Uterus (tissue), 2 donors: ENCODE measurements around the gene SFXN1.

ENCODE experiments used
- POLR2A ChIP-seq, 2 donors: fragments of 450-650 bp; IDR thresholded peaks; one replicate each; pipeline ENCODE4 v1.6.1; 2016; ENCODE audit warnings: antibody characterized with exemption in 2 of 2, mild to moderate bottlenecking in 1 of 2, moderate library complexity in 1 of 2
- TF ChIP-seq, protein P1 (sequence below), 4 experiments: fragments of 200-600 bp in 2 of 4; fragments of 450-650 bp in 2 of 4; sonication (generic) in 2 of 4; IDR thresholded peaks; one replicate each; pipeline ENCODE4 v1.5.1; 2016 to 2019; ENCODE audit warnings: antibody characterized with exemption in 4 of 4, mild to moderate bottlenecking in 2 of 4, moderate library complexity in 1 of 4

DNA sequence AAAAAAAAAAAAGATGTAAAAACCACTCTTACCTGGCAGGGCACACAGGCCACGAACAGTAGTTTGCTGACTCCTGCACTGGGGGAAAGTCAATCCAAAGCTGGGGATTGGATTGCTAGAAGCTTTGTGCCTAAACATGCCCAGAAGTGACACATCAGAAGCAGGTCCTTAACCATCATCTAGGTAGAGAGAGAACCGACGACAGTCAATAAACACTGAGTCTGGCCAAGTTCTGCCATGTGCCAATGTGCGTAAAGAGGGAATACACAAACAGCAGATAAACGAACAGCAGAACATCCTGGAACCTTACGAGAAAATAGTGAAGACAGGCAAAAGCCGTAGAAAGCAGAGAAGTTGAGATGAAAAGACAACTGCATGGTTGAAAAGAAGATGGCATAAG is 14.9 kb downstream of the SFXN1 start:
- TF ChIP-seq, protein P1, sequence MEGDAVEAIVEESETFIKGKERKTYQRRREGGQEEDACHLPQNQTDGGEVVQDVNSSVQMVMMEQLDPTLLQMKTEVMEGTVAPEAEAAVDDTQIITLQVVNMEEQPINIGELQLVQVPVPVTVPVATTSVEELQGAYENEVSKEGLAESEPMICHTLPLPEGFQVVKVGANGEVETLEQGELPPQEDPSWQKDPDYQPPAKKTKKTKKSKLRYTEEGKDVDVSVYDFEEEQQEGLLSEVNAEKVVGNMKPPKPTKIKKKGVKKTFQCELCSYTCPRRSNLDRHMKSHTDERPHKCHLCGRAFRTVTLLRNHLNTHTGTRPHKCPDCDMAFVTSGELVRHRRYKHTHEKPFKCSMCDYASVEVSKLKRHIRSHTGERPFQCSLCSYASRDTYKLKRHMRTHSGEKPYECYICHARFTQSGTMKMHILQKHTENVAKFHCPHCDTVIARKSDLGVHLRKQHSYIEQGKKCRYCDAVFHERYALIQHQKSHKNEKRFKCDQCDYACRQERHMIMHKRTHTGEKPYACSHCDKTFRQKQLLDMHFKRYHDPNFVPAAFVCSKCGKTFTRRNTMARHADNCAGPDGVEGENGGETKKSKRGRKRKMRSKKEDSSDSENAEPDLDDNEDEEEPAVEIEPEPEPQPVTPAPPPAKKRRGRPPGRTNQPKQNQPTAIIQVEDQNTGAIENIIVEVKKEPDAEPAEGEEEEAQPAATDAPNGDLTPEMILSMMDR (IDR thresholded peaks at IDR 0.05): no peak
- no peak for TF ChIP-seq POLR2A (IDR thresholded peaks at IDR 0.05)
